ENCODE data around the gene SCAMP4. TPM values are rescaled to one million over a fixed set of nuclear protein-coding genes. Genes with fewer than 3 reads are reported as not detected.

SCAMP4 gene
- total RNA-seq, 2 experiments from 2014 or later, result 43.6 to 48.6 TPM

DNA sequence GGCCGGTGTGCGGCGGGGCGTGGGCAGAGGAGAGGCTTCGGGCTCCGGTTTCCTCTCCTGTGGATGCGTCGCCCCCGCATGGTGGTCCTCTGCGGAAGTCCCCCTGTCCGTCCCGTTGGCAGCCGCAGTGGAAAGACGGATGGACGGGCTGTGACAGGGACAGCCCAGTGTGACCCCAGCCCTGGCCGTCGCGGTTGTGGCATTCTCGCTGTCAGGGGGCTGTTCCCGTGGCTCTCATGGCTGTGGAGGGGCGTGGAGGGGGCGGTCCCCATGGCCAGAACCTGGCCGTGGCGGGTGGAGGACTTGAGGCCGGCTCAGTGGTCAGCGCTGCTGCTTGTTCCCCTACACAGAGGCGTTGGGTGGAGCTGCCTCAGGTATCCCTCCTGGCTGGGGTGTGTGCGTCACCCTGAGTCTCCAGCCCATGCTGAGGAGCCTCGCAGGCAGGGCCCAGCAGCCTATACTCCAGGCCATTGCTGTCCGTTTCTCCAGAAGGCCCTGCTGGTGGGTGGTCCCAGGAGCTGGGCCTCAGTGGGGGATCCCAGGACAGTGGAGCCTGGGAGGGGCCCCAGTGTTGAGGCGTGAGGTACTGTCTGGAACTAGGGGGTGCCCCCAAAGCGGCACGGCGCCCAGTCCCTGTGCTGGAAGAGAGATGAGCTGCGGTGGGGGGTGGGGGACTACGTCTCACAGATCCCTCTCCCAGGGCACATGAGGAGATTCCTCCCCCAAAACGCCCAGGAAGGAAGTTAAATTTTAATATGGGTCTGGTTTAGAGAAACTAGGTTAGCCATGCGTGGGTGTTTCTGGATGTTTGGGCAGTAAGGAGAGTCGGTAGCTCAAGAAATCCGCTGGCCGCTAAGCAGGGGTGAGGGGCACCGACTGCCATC is 56.0 kb downstream of the SCAMP4 start:
- CTCF ChIA-PET, result interaction anchor here (0.8 kb wide), 1 partner anchor 54 kb away, joined by 3 read pairs; no protein-coding TSS in a partner anchor
- POLR2A ChIA-PET, result no interaction called here

DNA sequence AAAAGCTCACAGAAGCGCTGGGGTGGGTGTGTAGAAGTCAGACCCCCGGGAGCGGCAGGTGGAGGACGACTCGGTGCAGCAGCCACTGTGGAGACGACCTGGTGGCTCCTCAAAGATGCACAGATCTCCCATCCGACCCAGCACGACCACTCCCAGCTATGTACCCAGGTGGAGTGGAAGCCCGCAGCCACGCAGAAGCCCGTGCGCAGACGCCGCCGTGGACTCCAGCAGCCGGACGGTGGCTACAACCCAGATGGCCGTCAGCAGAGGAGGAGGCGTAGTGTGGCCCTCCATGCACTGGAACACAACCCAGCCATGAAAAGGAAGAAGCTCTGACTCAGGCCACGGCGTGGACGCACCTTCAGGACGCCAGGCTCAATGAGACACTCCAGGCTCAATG is 57.5 kb downstream of the SCAMP4 start:
- ChIA-PET CTCF (no interaction called here), POLR2A (interaction anchor here (0.6 kb wide), 1 partner anchor 142 kb away, joined by 4 read pairs; no protein-coding TSS in a partner anchor)

DNA sequence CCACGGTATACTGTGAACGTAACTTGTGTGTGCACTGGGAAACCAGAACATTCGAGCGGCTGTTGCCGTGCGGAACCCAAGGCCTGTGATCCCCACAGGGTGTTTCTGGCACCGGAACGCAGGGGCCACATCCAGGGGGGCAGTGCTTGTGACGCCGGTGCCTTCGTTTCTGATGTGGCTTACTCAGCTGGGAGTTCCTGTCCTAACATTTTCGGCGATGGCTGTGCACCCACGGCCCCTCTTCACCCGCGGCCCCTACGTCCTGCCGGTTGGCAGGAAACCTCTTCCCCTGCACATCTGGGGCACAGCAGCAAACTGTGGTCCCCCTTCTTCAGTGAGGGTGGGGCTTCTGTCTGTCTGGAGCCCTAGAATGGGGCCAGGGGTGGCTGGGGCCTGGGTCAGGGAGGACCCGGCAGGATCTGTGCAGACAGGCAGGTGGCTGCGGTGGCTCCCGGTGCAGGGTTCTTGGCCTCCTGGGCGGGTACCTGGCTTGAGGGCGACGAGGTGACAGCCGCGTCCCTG is 61.9 kb downstream of the SCAMP4 start:
- POLR2A ChIA-PET, result no interaction called here
- CTCF ChIA-PET, result interaction anchor here (0.6 kb wide), 1 partner anchor 53 kb away, joined by 4 read pairs; no protein-coding TSS in a partner anchor

DNA sequence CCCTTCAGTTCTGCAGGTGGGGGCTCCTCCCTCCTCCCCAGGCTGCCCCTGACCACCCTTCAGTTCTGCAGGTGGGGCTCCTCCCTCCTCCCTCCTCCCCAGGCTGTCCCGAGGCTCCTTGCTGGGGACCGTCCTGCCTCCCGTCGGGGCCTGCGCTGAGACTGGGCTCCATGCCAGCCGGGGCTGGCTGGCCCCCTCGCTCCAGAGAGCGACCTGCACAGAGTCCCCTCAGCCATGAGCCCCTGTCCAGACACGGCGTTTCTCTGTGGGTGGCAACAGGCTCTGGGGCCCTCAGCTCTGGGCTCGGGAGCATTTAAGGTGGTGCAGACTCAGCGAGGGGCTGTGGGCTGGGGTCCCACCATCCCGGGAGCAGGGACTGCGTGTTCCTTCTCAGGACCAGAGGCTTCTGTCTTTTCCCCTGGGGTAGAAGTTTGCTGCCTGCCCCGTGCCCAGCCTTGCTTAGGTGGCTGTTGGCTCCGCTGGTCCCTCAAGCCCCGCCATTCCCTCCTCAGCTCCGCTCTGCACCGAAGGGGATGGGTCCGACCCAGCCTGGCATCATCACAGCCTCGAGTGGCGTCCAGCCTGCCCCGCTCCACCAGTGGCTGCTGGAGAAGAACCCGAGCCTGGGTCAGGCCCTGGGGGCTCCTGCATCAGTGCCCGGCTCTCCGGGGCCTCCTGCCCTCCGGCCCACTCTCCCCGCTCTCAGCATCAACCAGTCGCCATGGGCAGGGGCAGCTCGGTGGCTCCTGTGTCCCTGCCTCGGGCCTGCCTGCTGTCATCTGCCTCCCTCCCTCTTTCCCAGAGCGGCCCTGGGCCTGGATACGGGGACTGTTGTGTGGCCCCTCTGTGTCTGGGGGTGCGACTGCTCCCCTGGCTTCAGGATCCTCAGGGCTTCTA is 63.3 kb downstream of the SCAMP4 start:
- ChIA-PET POLR2A (no interaction called here), CTCF (interaction anchor here (0.5 to 0.8 kb wide), 2 partner anchors 23 to 40 kb away, joined by 3 read pairs; no protein-coding TSS in a partner anchor)

DNA sequence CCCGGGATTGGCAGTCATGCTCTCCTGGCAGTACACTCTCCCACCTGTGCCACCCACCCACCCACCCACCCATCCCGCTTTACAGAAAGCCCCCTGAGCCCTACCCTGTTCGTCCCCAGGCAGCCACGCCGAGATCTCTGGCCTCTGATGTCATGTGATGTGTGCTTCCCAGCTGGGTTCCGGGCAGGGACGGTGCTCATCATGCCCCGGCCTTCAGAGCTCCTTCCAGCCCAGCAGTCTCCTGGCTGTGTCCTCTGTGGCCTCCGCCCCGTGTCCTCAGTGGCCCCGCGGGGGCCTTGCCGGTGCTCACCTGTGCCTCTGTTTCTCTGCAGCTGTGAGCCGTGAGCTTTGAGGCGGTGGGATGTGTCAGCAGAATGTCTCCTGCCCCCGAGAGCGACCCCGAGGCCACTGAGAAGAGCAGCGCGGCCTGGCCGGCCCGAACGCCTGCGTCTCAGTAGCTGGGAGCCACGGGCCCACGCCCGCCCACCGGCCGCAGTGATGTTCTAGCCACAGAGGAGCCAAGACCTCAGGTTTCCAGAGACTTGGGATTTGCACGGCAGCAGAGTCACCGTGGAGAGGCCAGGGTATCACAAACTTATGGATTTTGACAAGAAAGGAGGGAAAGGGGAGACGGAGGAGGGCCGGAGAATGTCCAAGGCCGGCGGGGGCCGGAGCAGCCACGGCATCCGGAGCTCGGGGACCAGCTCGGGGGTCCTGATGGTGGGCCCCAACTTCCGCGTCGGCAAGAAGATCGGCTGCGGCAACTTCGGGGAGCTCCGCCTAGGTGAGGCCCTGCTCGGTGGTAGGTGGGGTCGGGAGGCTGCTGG is 64.2 kb downstream of the SCAMP4 start:
- CTCF ChIA-PET, result interaction anchor here (0.5 to 0.7 kb wide), 2 partner anchors 24 kb away, joined by 3 read pairs; no protein-coding TSS in a partner anchor
- POLR2A ChIA-PET, result no interaction called here

DNA sequence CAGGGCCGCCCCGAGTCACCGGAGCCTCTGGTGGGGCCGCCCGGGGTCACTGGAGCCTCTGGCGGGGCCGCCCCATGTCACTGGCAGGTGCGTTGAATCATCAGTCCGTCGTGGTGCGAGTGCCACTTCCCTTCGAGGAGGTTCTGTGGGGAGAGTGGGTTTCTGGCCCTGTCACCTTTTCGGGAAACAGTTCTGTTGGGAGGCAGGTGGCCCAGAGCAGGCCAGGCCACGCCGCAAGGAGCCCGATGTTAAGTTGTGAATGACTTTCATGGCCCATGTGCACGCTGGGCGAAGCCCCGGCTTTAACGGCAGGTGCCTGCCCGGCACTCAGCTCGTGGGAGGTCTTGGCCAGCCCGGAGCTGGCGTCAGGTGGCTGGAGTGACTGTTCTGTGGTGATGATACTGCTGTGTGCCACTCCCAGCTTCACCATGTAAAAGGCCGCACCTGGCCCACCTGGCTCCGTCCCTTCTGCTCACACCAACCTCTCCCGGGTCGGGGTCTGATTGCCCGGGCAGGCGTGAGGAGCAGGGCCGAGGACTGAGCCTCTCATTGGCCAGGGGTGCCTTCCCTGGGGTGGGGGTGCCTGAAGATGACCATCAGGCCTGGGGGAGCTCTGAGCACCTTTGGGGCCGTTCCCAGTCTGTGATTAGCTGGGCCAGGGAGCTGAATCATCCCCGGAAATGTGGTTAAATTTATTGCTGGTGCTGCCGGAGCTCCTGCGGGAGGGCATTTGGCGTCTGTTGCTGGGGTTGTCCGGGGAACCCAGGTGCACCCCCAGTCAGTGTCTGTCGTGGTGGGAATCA is 65.0 kb downstream of the SCAMP4 start:
- ChIA-PET CTCF (interaction anchor here (0.7 kb wide), 1 partner anchor 24 kb away, joined by 3 read pairs; no protein-coding TSS in a partner anchor), POLR2A (no interaction called here)

DNA sequence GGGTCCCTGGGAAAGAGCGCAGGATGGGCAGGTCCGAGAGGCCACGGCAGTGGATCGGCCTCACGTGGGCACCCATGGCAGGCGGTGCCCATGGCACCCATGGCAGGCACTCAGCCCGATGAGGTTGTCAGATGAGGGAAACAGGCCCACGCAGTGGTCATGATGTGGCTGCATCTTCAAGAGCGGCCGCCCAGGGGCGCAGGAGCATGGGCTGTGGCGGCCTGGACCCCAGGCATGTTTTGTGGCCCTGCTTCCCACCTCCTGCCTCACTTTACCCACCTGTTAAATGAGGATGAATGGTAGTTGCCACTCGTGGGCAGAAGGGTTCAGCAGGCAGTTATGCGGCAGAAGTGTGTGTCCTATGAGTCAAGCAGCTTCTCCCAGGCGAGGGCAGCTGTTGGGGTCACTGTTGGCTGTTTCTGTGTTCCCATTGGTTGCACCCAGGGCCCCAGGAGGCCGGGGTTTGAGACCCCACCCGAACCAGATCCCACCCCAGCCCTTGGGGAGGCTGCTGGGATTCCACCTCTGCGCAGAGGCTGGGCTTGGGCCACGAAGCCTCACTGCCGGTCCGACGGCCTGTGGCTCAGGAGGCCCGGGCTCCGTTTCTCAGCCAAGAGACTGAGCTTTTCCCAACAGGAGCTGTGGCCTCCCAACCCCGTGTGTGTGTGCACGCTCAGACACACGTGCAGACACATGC is 65.8 kb downstream of the SCAMP4 start:
- CTCF ChIA-PET, result interaction anchor here (1.0 kb wide), 1 partner anchor 29 kb away, joined by 3 read pairs; no protein-coding TSS in a partner anchor
- POLR2A ChIA-PET, result no interaction called here

DNA sequence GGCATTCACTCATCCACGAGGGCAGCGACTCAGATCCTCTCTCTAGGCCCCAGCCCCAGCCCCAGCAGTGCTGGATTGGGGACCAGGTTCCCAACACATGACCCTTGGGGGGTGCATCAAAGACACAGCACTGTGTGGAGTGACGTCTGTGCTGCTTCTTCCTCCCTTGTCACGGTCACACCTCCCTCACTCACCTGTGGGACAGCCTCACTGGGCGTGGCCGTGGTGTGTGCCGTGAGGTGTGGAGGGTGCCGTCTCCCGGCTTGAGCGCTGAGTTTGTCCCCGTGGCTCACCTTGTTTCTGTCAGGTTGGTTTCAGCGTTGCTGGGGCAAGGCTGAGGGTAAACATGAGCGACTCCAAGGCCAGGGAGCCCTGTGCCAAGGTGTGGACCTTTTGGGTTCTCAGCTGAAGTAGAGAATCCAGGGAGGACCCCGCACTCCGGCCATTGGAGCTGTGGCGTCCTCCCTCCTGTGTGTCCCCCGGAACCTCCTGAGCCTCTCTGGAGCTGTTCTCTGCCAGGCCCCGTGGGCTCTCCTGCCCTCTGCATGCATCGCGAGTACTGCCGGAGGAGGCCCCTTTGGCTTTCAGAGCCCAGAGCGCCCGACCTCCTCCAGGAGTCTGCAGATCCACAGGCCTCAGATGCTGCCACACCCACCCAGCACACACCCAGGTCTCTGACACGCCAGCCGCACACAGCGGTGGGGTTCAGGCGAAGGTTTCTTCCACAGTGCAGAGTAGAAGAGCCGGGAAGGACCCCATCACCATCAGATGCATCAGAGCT is 69.4 kb downstream of the SCAMP4 start:
- ChIA-PET POLR2A (no interaction called here), CTCF (no interaction called here)

DNA sequence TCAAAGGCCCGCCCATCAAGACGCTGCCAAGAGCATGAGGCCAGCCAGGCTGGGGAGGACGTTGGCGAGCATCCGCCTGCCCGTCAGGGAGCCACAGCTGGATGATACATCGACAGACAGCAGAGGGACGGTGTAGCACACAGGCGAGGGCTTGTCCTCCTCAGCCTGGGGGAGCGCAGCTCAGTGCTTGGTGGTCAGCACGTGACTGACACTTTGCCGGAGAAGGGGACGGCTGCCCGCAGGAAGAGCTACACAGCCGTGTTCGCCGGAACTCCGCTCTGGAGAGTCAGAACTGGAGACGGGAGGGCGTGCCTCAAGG is 69.9 kb downstream of the SCAMP4 start:
- ChIA-PET POLR2A (no interaction called here), CTCF (no interaction called here)

Other genes starting within 250 kb of the SCAMP4 start
- gene ONECUT3, start 151.9 kb upstream of the SCAMP4 start, total RNA-seq, result not detected
- gene ATP8B3, start 93.1 kb upstream of the SCAMP4 start, total RNA-seq, result 1 to 10 TPM; 1.5 to 1.7 TPM
- 10 to 100 TPM; 52.5 to 53.0 TPM for gene REXO1, start 56.9 kb upstream of the SCAMP4 start, total RNA-seq
- 10 to 100 TPM; 41.5 to 45.7 TPM for gene KLF16, start 41.8 kb upstream of the SCAMP4 start, total RNA-seq
- 100 to 1,000 TPM; 117 to 125 TPM for gene ABHD17A, start 19.9 kb upstream of the SCAMP4 start, total RNA-seq
- 1 to 10 TPM; 7.3 to 8.0 TPM for gene ADAT3, start within 50 bp of the SCAMP4 start, total RNA-seq
- 10 to 100 TPM; 62.9 to 64.7 TPM for gene CSNK1G2, start 35.8 kb downstream of the SCAMP4 start, total RNA-seq
- gene BTBD2, start 110.3 kb downstream of the SCAMP4 start, total RNA-seq, result 10 to 100 TPM; 17.0 to 24.8 TPM
- gene MKNK2, start 145.8 kb downstream of the SCAMP4 start, total RNA-seq, result 100 to 1,000 TPM; 164 to 171 TPM
- 100 to 1,000 TPM; 173 to 181 TPM for gene MOB3A, start 190.9 kb downstream of the SCAMP4 start, total RNA-seq
- 1 to 10 TPM; 7.5 to 8.5 TPM for gene IZUMO4, start 191.5 kb downstream of the SCAMP4 start, total RNA-seq
- 100 to 1,000 TPM in 1 of 2 experiments, 10 to 100 TPM in 1; 94.2 to 103 TPM for gene AP3D1, start 246.2 kb downstream of the SCAMP4 start, total RNA-seq